ENCODE measurements around the gene CTNNA2.

- no peak for TF ChIP-seq MAX (IDR thresholded peaks at IDR 0.05)
- no peak for TF ChIP-seq TAF1 (IDR thresholded peaks at IDR 0.05; ENCODE audit: low read depth)
- TF ChIP-seq EP300 (IDR thresholded peaks at IDR 0.05; ENCODE audit: borderline replicate concordance), result no peak
- no peak for TF ChIP-seq REST (IDR thresholded peaks at IDR 0.05; ENCODE audit: low read depth)
- TF ChIP-seq CEBPB (IDR thresholded peaks at IDR 0.05), result no peak
- TF ChIP-seq EGR1 (IDR thresholded peaks at IDR 0.05), result no peak
- no peak for TF ChIP-seq RAD21 (IDR thresholded peaks at IDR 0.05; ENCODE audit: low read depth)
- no peak for TF ChIP-seq CREB1 (IDR thresholded peaks at IDR 0.05; ENCODE audit: low read depth)
- TF ChIP-seq YY1 (IDR thresholded peaks at IDR 0.05; ENCODE audit: low read depth), result no peak
- TF ChIP-seq TCF12 (IDR thresholded peaks at IDR 0.05; ENCODE audit: low read depth), result no peak
- TF ChIP-seq TEAD4 (IDR thresholded peaks at IDR 0.05), result no peak
- no peak for TF ChIP-seq NFIC (IDR thresholded peaks at IDR 0.05)
Observed at GRCh38 chr2:80247339-80247738, 734.5 kb downstream of the CTNNA2 start.
